Subcutaneous abdominal adipose tissue (tissue), 5 donors: ENCODE data around the gene SLC6A3.
"Not testable (repeated sequence)": the region's sequence is repeated elsewhere in the genome, so short reads cannot be mapped to it uniquely, and the experiment has no call there.

ENCODE experiments used
- H3K27ac ChIP-seq: one replicate; pipeline ENCODE4 v1.7.0; 2013; ENCODE audit warnings: low read depth, mild to moderate bottlenecking, inconsistent platforms, low read length, moderate library complexity
- H3K27me3 ChIP-seq, 5 donors: one replicate each; pipeline ENCODE4 v1.7.0; 2013; ENCODE audit warnings: low read length in 5 of 5, inconsistent platforms in 1 of 5; ENCODE audit not compliant: control insufficient read depth in 5 of 5, insufficient read depth in 4 of 5
- H3K36me3 ChIP-seq, 5 donors: one replicate each; pipeline ENCODE4 v1.7.0; 2013; ENCODE audit warnings: low read length in 5 of 5; ENCODE audit not compliant: control insufficient read depth in 5 of 5, insufficient read depth in 5 of 5
- H3K4me1 ChIP-seq, 5 donors: one replicate each; pipeline ENCODE4 v1.7.0; 2013; ENCODE audit warnings: low read length in 5 of 5, mild to moderate bottlenecking in 3 of 5, moderate library complexity in 1 of 5; ENCODE audit not compliant: control insufficient read depth in 5 of 5, insufficient read depth in 5 of 5
- H3K4me3 ChIP-seq, 5 donors: one replicate each; pipeline ENCODE4 v1.7.0; 2013; ENCODE audit warnings: low read length in 5 of 5, low read depth in 1 of 5
- H3K9ac ChIP-seq, 5 donors: one replicate each; pipeline ENCODE4 v1.7.0; 2013; ENCODE audit warnings: low read length in 5 of 5, mild to moderate bottlenecking in 4 of 5, moderate library complexity in 3 of 5
- H3K9me3 ChIP-seq, 5 donors: one replicate each; pipeline ENCODE4 v1.7.0; 2013; ENCODE audit warnings: low read length in 5 of 5; ENCODE audit not compliant: control insufficient read depth in 5 of 5
- donor health status: healthy.
- donor health status: healthy.
- donor health status: healthy.
- donor health status: healthy.
- donor health status: healthy.

SLC6A3 gene

DNA sequence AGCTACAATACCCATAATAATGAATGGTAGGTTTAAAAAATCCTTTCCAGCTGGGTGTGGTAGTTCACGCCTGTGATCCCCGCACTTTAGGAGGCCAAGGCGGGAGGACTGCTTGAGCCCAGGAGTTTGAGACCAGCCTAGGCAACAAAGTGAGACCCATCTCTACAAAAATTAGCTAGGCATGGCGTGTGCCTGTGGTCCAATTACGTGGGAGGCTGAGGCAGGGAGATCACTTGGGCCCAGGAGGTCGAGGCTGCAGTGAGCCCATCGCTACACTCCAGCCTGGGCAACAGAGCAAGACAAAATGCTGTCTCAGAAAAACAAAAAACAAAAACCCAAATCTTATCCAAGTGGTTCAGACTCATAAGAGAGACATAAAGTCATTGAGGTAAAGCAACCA, 33.8 kb upstream of the SLC6A3 start:
- no peaks in the 10 kb centered on the region for H3K9me3 ChIP-seq
- H3K9ac ChIP-seq, result no peak overlapping the region
- H3K27ac ChIP-seq, result no peak overlapping the region
- H3K27me3 ChIP-seq, result peaks cover 0 to 2% (median 0%) of the 10 kb centered on the region in 5 donors
- H3K4me3 ChIP-seq, result no peak overlapping the region
- peaks cover 2 to 28% (median 7%) of the 10 kb centered on the region in 5 donors for H3K4me1 ChIP-seq
- H3K36me3 ChIP-seq, result peaks cover 0 to 46% (median 28%) of the 10 kb centered on the region in 5 donors

DNA sequence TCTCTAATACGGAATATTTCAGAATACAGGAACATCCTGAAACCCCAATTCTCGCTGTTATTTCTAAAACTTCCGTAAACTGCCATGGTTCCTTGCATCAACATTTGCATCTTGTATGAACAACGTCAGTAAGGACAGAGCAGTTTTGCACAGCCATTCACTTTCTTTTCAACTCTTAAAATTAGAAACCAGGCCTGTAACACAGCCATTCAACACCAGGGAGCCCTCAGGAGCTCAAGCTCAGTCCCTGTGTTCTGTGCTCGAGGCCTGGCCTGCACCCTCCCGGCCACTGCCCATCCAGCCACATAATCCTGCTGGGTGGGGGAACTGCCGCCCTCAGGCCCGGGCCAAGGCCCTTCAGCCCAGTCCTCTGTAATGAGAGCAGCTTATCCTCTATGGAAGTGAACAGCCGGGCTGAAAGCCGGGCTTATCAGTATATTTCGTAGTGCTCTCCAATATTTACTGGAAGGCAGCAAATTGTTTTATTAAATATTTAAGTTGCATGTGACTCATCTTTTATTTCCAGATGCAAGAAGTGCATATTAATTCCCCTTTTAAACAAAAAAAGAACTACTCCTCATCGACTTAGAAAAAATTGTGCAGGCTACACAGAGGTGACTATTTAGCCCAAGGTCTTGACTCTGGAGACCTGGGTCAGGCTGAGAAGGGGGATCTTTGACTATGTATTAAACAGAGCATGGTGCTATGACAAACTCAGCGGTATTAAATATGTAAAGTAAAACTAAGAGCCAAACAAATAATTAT, 33.2 kb upstream of the SLC6A3 start:
- Histone ChIP-seq H3K4me1 (peaks cover 2 to 28% (median 7%) of the 10 kb centered on the region in 5 donors), H3K36me3 (peaks cover 0 to 44% (median 27%) of the 10 kb centered on the region in 5 donors), H3K4me3 (no peak overlapping the region), H3K27ac (no peak overlapping the region), H3K9ac (no peak overlapping the region), H3K27me3 (peaks cover 0 to 2% (median 0%) of the 10 kb centered on the region in 5 donors), H3K9me3 (no peaks in the 10 kb centered on the region)

DNA sequence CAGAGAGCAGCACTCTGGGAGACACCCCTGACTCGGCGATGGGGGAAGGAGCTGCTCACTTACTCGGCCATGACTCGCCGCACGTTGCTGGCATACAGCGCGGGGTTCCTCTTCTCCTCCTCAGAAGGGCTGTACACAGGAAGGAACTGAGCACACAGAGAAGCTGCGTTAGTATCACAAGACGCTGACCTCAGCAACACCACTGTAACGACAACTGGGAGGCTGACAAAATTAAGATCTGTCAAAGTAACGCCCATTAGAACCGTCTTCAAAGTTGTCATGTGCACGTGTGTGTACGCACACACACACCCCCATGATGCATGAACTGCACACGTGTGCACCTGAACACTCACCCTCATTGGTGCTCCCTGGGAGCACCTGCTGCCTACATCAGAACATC, 32.1 kb upstream of the SLC6A3 start:
- Histone ChIP-seq H3K36me3 (peaks cover 0 to 47% (median 24%) of the 10 kb centered on the region in 5 donors), H3K27ac (no peak overlapping the region), H3K27me3 (peaks cover 0 to 2% (median 0%) of the 10 kb centered on the region in 5 donors), H3K9me3 (no peaks in the 10 kb centered on the region), H3K9ac (no peak overlapping the region), H3K4me3 (no peak overlapping the region), H3K4me1 (peaks cover 2 to 28% (median 7%) of the 10 kb centered on the region in 5 donors)

DNA sequence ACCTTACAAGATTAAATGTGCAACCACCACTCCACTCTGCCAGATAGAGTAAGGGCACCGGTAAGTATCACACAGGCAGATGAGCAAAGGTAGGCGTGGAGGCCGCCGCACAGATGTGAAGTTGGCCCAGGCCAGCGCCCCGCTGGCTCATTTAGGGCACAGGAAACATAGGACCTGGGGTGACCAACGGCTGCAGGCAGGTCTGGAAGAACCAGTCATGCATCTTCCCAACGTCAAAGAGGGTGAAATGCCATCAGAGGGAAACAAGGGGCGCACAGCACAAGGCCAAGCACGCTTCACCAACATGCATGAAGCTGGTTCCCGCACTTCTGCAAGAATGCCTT, 31.7 kb upstream of the SLC6A3 start:
- Histone ChIP-seq H3K9ac (no peak overlapping the region), H3K9me3 (no peaks in the 10 kb centered on the region), H3K27me3 (peaks cover 0 to 2% (median 0%) of the 10 kb centered on the region in 5 donors), H3K36me3 (peaks cover 0 to 50% (median 27%) of the 10 kb centered on the region in 5 donors), H3K4me3 (no peak overlapping the region), H3K4me1 (peaks cover 2 to 28% (median 7%) of the 10 kb centered on the region in 5 donors), H3K27ac (no peak overlapping the region)

DNA sequence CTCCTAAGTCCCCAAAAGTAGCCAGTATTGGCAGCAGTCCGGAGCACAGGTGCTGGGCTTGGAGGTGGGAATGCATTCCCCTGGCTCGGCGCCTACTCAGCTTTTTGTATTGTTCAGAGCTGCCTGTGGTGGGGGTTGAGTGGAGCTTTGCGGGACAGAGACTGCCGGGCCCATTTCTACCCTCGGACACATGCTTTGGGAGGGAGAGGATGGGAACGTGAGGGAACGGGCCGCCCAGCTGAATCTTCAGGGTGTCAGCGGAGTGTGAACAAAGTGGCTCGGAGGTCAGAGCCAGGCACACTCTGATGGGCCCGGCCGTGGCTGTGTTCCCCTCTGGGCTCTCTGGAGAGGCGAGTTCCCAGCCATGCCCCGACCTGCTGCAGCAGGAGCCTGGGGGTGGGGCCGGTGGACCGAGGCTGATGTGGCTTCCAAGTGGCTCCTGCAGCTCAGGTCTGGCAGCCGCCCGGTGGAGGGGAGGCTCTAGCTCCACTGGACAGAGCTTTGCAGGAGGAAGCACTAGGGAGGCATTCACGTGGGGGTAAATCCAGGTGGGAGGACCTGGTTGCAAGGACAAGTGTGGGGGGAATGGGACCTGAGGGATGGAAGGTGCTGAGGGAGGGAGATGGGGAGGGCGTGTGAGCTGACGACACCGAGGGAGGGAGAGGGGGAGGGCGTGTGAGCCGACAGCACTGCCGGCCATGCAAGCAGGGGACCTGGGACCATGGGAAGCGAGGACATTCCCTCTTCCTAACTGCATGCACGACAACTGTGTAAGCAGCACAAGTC, 31.1 kb upstream of the SLC6A3 start:
- H3K9ac ChIP-seq, result no peak overlapping the region
- H3K9me3 ChIP-seq, result no peaks in the 10 kb centered on the region
- peaks cover 2 to 28% (median 7%) of the 10 kb centered on the region in 5 donors for H3K4me1 ChIP-seq
- H3K27me3 ChIP-seq, result peaks cover 0 to 2% (median 0%) of the 10 kb centered on the region in 5 donors
- peaks cover 0 to 52% (median 30%) of the 10 kb centered on the region in 5 donors for H3K36me3 ChIP-seq
- H3K4me3 ChIP-seq, result no peak overlapping the region
- no peak overlapping the region for H3K27ac ChIP-seq

DNA sequence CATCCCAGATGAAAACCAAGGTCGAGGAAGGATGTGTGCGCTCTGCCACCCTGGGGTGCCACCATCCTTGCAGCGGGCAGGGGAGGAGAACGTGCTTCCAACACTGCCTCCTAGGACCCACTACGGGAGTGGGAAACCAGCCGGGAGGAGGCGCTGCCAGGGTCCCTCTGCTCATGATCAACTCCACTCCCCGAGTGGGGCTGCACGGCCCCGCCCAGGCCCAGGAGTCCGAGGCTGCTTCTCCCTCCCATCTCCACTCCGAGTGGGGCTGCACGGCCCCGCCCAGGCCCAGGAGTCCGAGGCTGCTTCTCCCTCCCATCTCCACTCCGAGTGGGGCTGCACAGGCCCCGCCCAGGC, 30.3 kb upstream of the SLC6A3 start:
- Histone ChIP-seq H3K36me3 (peaks cover 0 to 53% (median 30%) of the 10 kb centered on the region in 5 donors), H3K4me1 (peaks cover 1 to 24% (median 7%) of the 10 kb centered on the region in 5 donors)
- H3K27me3 ChIP-seq, H3K9ac ChIP-seq, H3K9me3 ChIP-seq, H3K27ac ChIP-seq, H3K4me3 ChIP-seq: not testable (repeated sequence)

DNA sequence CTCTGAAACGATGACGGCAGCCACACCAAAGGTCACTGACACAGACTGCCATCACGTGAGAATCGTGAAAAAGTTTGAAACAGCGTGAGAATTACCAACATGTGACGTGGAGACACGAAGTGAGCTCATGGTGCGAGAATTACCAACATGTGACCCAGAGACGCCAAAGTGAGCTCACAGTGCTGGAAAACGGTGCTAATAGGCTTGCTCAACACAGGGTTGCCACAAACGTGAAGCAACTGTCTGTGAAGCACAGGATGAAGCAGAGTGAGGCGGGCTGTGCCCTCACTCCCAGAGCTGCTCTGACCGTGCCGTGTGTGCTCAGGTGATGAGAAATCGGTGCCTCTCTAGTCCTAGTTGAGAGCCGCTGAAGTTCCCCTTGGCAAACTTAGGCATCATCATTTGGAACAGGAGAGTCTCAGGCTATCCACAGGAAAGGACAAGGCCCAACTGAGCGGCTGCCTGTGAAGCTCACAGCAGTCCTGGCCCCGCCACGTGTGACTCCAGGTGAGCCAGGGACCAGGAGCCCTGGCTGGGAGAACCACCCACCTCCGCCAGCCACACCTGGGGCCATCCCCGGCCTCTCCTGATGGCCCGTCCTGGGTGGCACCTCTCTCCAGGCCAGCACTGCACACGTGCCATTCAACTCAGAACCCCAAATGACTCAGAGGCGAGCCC, 29.8 kb upstream of the SLC6A3 start:
- peaks cover 0 to 24% (median 7%) of the 10 kb centered on the region in 5 donors for H3K4me1 ChIP-seq
- peak overlapping the region in 1 of 5 donors; percentile 3 for H3K9ac ChIP-seq
- no peaks in the 10 kb centered on the region for H3K9me3 ChIP-seq
- H3K27ac ChIP-seq, result no peak overlapping the region
- H3K4me3 ChIP-seq, result no peak overlapping the region
- H3K36me3 ChIP-seq, result peaks cover 0 to 57% (median 30%) of the 10 kb centered on the region in 5 donors
- peaks cover 0 to 2% (median 0%) of the 10 kb centered on the region in 5 donors for H3K27me3 ChIP-seq

DNA sequence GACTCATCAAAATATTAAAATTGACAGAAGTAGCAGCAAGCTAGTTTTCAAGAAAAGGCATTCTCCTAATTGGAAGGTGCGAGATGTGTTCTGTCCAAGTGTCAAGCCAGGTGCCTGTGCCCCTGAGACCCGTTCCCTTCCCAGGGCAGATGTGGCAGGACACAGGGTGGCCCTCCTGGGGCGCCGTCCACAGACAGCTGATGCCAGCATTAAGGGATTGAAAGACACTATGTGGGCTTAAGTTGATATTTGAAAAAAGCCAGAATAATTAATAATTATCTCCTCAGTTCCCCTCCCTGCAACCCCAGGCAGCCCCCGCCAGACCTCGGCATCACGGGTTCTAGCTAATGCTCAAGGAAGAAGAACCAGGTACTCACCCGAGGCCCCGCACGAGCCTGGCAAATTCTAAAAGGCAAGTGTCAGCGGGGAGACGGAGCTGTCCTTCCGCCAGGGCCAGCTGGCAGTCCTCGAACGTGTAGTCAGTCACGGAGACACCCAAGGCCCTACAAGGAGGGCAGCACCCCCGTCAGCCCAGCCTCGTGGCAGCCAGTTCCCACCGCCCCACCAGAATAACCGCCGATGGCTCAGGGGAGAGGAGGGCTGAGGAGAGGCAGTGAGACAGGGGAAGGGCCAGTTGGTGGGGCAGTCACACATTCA, 29.1 kb upstream of the SLC6A3 start:
- Histone ChIP-seq H3K9me3 (no peaks in the 10 kb centered on the region), H3K27ac (no peak overlapping the region), H3K4me1 (peaks cover 0 to 18% (median 3%) of the 10 kb centered on the region in 5 donors), H3K9ac (no peak overlapping the region), H3K4me3 (no peak overlapping the region), H3K36me3 (peaks cover 0 to 60% (median 32%) of the 10 kb centered on the region in 5 donors), H3K27me3 (peaks cover 0 to 2% (median 0%) of the 10 kb centered on the region in 5 donors)

DNA sequence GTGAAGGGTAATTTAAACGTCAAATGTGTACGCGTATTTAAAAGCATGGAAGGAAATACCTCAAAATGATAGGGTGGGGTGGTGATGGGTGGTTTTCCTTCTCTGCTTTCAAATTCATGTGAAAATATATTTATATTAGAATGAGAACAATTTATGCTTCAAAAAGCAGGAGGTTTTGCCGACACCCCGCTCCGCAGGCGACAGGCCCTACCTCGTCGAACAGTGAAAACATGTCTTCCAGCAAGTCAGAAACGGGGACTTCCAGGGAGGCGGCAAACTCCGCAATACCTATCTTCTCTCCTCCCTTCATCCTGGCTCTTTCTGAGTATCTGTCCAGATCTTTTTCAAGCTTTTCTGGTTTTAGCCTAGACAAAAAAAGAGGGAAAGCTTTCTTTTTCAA, 28.5 kb upstream of the SLC6A3 start:
- Histone ChIP-seq H3K27me3 (peaks cover 0 to 2% (median 0%) of the 10 kb centered on the region in 5 donors), H3K4me1 (peaks cover 0 to 13% (median 0%) of the 10 kb centered on the region in 5 donors), H3K4me3 (no peak overlapping the region), H3K27ac (no peak overlapping the region), H3K9ac (no peak overlapping the region), H3K9me3 (no peaks in the 10 kb centered on the region), H3K36me3 (peaks cover 0 to 60% (median 32%) of the 10 kb centered on the region in 5 donors)
